Measurements from ENCODE around the gene RPRML.
"Not testable (repeated sequence)": the region's sequence is repeated elsewhere in the genome, so short reads cannot be mapped to it uniquely, and the experiment has no call there.

RPRML gene

GRCh38 chr17:46968224-46968834 is 10.7 kb downstream of the RPRML start:
- H3K4me3 ChIP-seq (ENCODE audit: low read depth, low read length): no peak overlapping the region
- DNase-seq (ENCODE audit: low read depth): no peak
- TF ChIP-seq, protein P1, sequence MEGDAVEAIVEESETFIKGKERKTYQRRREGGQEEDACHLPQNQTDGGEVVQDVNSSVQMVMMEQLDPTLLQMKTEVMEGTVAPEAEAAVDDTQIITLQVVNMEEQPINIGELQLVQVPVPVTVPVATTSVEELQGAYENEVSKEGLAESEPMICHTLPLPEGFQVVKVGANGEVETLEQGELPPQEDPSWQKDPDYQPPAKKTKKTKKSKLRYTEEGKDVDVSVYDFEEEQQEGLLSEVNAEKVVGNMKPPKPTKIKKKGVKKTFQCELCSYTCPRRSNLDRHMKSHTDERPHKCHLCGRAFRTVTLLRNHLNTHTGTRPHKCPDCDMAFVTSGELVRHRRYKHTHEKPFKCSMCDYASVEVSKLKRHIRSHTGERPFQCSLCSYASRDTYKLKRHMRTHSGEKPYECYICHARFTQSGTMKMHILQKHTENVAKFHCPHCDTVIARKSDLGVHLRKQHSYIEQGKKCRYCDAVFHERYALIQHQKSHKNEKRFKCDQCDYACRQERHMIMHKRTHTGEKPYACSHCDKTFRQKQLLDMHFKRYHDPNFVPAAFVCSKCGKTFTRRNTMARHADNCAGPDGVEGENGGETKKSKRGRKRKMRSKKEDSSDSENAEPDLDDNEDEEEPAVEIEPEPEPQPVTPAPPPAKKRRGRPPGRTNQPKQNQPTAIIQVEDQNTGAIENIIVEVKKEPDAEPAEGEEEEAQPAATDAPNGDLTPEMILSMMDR (IDR thresholded peaks at IDR 0.05; ENCODE audit: control insufficient read depth, extremely low read depth, insufficient read depth): no peak

GRCh38 chr17:46964315-46965265 is 14.5 kb downstream of the RPRML start:
- no peak for DNase-seq (ENCODE audit: low read depth)
- TF ChIP-seq, protein P1 (IDR thresholded peaks at IDR 0.05; ENCODE audit: control insufficient read depth, extremely low read depth, insufficient read depth): no peak
- no peak overlapping the region for H3K4me3 ChIP-seq (ENCODE audit: low read depth, low read length)

- TF ChIP-seq, protein P1 (IDR thresholded peaks at IDR 0.05; ENCODE audit: control insufficient read depth, extremely low read depth, insufficient read depth): no peak
- no peak overlapping the region for H3K4me3 ChIP-seq (ENCODE audit: low read depth, low read length)
- no peak for DNase-seq (ENCODE audit: low read depth)
These were observed 15.5 kb downstream of the RPRML start for GRCh38 chr17:46963571-46963970.

DNA sequence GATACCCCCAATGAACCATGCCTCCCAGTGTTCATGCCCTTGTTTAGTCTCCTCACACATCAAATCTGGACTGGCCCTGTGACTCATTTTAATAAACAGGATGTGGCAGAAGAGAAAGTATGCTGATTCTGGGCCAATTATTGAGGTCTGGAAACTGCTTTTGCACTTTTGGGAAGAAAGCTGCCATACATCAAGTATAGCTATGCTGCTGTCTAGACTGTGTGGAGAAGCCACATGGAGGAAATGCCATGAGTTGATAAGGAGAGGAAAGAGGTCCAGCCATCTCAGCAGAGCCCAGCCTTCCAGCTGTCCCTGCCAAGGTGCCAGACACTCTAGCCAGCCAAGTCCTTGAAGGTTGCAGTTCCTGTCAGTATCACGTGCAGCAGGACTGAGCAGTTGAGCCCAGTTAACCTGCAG is 16.7 kb downstream of the RPRML start:
- no peak for DNase-seq (ENCODE audit: low read depth)
- TF ChIP-seq, protein P1 (IDR thresholded peaks at IDR 0.05; ENCODE audit: control insufficient read depth, extremely low read depth, insufficient read depth): no peak
- H3K4me3 ChIP-seq (ENCODE audit: low read depth, low read length): no peak overlapping the region

GRCh38 chr17:46960152-46960551 is 18.9 kb downstream of the RPRML start:
- no peak overlapping the region for H3K4me3 ChIP-seq (ENCODE audit: low read depth, low read length)
- no peak for DNase-seq (ENCODE audit: low read depth)
- TF ChIP-seq, protein P1 (IDR thresholded peaks at IDR 0.05; ENCODE audit: control insufficient read depth, extremely low read depth, insufficient read depth): no peak

DNA sequence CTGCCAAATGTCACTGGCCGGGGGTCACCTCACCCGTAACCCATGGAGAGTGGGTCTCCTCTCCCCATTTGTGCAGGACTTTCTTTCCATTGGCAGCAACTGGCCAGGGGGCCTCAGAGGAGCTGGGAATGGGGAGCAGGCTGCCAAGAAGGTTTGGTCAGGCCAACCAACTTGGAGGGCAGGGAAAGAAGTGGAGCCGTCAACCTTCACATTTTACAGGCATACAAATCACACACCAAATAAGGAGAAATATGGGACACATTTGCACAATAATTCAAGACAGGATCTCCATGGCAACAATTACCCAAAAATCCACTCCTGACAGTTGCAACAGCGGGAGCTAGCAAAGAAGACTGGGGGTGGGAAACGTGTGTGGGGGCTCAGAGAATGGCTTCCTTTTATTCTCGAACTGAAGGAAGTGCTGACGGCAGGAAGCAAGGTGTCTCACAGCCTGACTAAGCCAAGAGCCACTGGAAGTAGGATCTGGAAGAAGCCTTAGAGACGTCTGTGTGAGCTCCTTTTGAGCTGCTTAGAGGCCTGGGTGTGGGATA is 20.9 kb downstream of the RPRML start:
- TF ChIP-seq, protein P1 (IDR thresholded peaks at IDR 0.05; ENCODE audit: control insufficient read depth, extremely low read depth, insufficient read depth): no peak
- DNase-seq (ENCODE audit: low read depth): no peak
- no peak overlapping the region for H3K4me3 ChIP-seq (ENCODE audit: low read depth, low read length)

- not testable (repeated sequence) for DNase-seq (ENCODE audit: low read depth); H3K4me3 ChIP-seq (ENCODE audit: low read depth, low read length)
These were observed 25.9 kb downstream of the RPRML start for GRCh38 chr17:46953191-46953590.
